Transverse colon (tissue), 4 donors: Measurements from ENCODE around the gene MSL1. TPM values are rescaled to one million over a fixed set of nuclear protein-coding genes. Genes with fewer than 3 reads are reported as not detected.

ENCODE experiments used
- DNase-seq: peaks from one replicate; pipeline ENCODE4 v3.0.0-alpha.2; 2019
- H3K27ac ChIP-seq, 4 donors: fragments of 200-600 bp; sonication (generic); 2 replicates each; pipeline ENCODE4 v1.5.1; 2016 to 2018; ENCODE audit warnings: inconsistent platforms in 4 of 4
- H3K27me3 ChIP-seq: fragments of 200-600 bp; sonication (generic); 2 replicates; pipeline ENCODE4 v1.5.1; 2017; ENCODE audit warnings: inconsistent platforms
- H3K36me3 ChIP-seq, 4 donors: fragments of 200-600 bp; sonication (generic); 2 replicates each; pipeline ENCODE4 v1.5.1; 2017 to 2019; ENCODE audit warnings: inconsistent platforms in 4 of 4
- H3K4me1 ChIP-seq, 4 donors: fragments of 200-600 bp; sonication (generic); 2 replicates each; pipeline ENCODE4 v1.5.1; 2017 to 2020; ENCODE audit warnings: inconsistent platforms in 4 of 4
- H3K4me3 ChIP-seq, 4 donors: fragments of 200-600 bp; sonication (generic); 1 replicate in 1 of 4; 2 replicates in 3 of 4; pipeline versions ENCODE4 v1.5.1 to v1.6.1; 2017 to 2019; ENCODE audit warnings: inconsistent platforms in 4 of 4
- H3K9me3 ChIP-seq, 2 donors: fragments of 200-600 bp; sonication (generic); 2 replicates each; pipeline ENCODE4 v1.5.1; 2017 to 2019; ENCODE audit warnings: inconsistent platforms in 2 of 2
- EP300 ChIP-seq: sonication (generic); formaldehyde crosslinking; IDR thresholded peaks from one replicate; pipeline ENCODE4 v1.6.1; 2017; ENCODE audit warnings: antibody characterized with exemption, low read depth
- POLR2A ChIP-seq: fragments of 450-650 bp; IDR thresholded peaks from one replicate; pipeline ENCODE4 v1.6.1; 2016; ENCODE audit warnings: antibody characterized with exemption, mild to moderate bottlenecking, moderate library complexity
- POLR2AphosphoS5 ChIP-seq, 3 donors: sonication (generic); formaldehyde crosslinking; IDR thresholded peaks; one replicate each; pipeline ENCODE4 v1.6.1; 2016; ENCODE audit warnings: antibody characterized with exemption in 3 of 3
- WGBS, 2 donors: methylation state at CpG; one replicate each; pipeline ENCODE4 v1.1.5; 2018; ENCODE audit warnings: low coverage in 1 of 2; 5-methylcytosine and 5-hydroxymethylcytosine counted together
- in situ Hi-C, 4 donors: fragments of 200-750 bp; cut with MboI; loops; one replicate each; pipeline versions ENCODE4 v1.15.0 to v1.15.1; 2017; ENCODE audit warnings: low sequenced_read_pairs in 3 of 4, low pct_ligation_motif_present in 1 of 4, low pct_unique_long_range_greater_than_20kb in 1 of 4
- intact Hi-C: fragments of 100-400 bp; cut with DNase I; formaldehyde crosslinking; loops from one replicate; pipeline ENCODE4 v1.15.1; 2023; ENCODE audit warnings: low total_unique reads
- total RNA-seq, 4 donors: library from RNA; depleted of rRNA; stranded (reverse); fragments of >200 nt; gene quantifications; one replicate each; pipeline ENCODE4 v1.1.0, GENCODE V29; 2016
- TF ChIP-seq, protein P1 (sequence below), 5 experiments: fragments of 200-600 bp in 3 of 5; fragments of 450-650 bp in 2 of 5; sonication (generic) in 3 of 5; IDR thresholded peaks; 1 replicate in 2 of 5; 2 replicates in 3 of 5; pipeline ENCODE4 v1.5.1; 2016 to 2017; ENCODE audit warnings: antibody characterized with exemption in 5 of 5, inconsistent platforms in 3 of 5, mild to moderate bottlenecking in 2 of 5, moderate library complexity in 1 of 5

Gene MSL1
- total RNA-seq, 4 donors from 2014 or later: 73.9 to 258 (median 90.6) TPM

DNA sequence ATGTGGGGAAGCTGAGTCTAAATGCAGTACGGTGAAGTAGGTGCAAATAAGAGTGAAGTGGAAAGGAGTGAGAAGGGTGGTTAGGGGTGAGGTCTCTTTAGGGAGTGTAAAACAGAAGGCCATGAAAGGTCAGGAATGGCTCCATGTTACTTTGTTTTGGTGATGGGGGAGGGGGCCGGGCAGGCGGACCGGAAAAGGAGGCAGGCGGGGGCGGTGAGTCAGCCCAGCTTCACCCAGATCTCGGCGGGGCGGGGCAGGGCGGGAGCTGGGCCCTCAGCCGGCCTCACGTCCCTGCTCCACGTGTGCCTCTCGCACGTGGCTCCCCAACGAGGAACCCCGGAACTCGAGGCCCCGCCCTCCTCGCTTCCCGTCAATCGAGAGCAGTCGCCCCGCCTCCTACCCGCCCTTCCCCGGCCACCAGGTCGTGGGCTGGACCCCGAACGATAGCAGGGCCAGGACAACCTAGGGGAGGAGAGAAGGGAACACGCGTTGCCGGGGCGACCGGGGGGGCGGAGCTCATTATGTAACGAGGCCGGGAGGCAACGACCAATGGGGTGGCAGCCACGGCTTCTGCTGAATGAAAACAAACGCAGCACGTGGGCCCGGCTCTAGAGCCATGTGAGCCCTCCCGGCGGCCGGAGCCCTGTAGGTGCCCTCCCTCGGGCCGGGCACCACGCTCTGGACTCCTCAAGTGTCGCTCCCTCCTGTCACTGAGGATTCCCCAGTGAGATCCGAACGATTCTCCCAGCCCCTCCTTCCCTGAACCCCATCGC, 22.7 kb upstream of the MSL1 start:
- Histone ChIP-seq H3K4me1 (peaks cover 63 to 90% (median 74%) of the 10 kb centered on the region in 4 donors), H3K9me3 (no peaks in the 10 kb centered on the region), H3K27me3 (no peaks in the 10 kb centered on the region), H3K36me3 (peaks cover 0 to 4% (median 2%) of the 10 kb centered on the region in 4 donors), H3K27ac (peak overlapping the region; percentile 93 to 99 (median 96)), H3K4me3 (peak overlapping the region; percentile 53 to 68 (median 62))
- TF ChIP-seq, protein P1, sequence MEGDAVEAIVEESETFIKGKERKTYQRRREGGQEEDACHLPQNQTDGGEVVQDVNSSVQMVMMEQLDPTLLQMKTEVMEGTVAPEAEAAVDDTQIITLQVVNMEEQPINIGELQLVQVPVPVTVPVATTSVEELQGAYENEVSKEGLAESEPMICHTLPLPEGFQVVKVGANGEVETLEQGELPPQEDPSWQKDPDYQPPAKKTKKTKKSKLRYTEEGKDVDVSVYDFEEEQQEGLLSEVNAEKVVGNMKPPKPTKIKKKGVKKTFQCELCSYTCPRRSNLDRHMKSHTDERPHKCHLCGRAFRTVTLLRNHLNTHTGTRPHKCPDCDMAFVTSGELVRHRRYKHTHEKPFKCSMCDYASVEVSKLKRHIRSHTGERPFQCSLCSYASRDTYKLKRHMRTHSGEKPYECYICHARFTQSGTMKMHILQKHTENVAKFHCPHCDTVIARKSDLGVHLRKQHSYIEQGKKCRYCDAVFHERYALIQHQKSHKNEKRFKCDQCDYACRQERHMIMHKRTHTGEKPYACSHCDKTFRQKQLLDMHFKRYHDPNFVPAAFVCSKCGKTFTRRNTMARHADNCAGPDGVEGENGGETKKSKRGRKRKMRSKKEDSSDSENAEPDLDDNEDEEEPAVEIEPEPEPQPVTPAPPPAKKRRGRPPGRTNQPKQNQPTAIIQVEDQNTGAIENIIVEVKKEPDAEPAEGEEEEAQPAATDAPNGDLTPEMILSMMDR (IDR thresholded peaks at IDR 0.05): no peak
- TF ChIP-seq EP300 (peak; percentile 96), POLR2AphosphoS5 (IDR thresholded peaks at IDR 0.05) (peak; percentile 91 to 95 (median 95)), POLR2A (peak; percentile 91)
- intact Hi-C loops (no loop called here), in situ Hi-C loops (no loop called here)
- DNase-seq: peak; percentile 100
- 2 to 29% methylated on average over 1 to 43 of the region's 52 CpGs for WGBS, 2 donors

- intact Hi-C loops: no loop called here
- 1 to 3% methylated on average over 6 to 30 of the region's 31 CpGs for WGBS, 2 donors
- no peak for DNase-seq
- no peaks in the 10 kb centered on the region for H3K36me3 ChIP-seq
- H3K27me3 ChIP-seq: no peaks in the 10 kb centered on the region
- peaks cover 71 to 90% (median 78%) of the 10 kb centered on the region in 4 donors for H3K4me1 ChIP-seq
- H3K9me3 ChIP-seq: no peaks in the 10 kb centered on the region
- peak overlapping the region; percentile 53 to 68 (median 62) for H3K4me3 ChIP-seq
- TF ChIP-seq POLR2AphosphoS5 (IDR thresholded peaks at IDR 0.05) (no peak), EP300 (no peak), POLR2A (no peak)
- TF ChIP-seq, protein P1 (IDR thresholded peaks at IDR 0.05): no peak
- in situ Hi-C loops: no loop called here
- peak overlapping the region; percentile 93 to 99 (median 96) for H3K27ac ChIP-seq
These were observed 22.0 kb upstream of the MSL1 start for GRCh38 chr17:40099619-40100418.

- 0% methylated on average over 16 of the region's 16 CpGs; no CpG with 5 or more reads in 1 of the 2 donors for WGBS, 2 donors
- in situ Hi-C loops: no loop called here
- Histone ChIP-seq H3K27ac (peak within 1 kb of the TSS; percentile 93 to 99 (median 96)), H3K36me3 (no peaks in the 10 kb centered on the region), H3K27me3 (no peaks in the 10 kb centered on the region), H3K4me3 (peak within 1 kb of the TSS; percentile 53 to 68 (median 62)), H3K9me3 (no peaks in the 10 kb centered on the region), H3K4me1 (peaks cover 71 to 90% (median 79%) of the 10 kb centered on the region in 4 donors)
- no peak for DNase-seq
- intact Hi-C loops: no loop called here
- TF ChIP-seq POLR2A: peak; percentile 98
- TF ChIP-seq, protein P1 (IDR thresholded peaks at IDR 0.05): no peak
- peak; percentile 96 to 99 (median 97) for TF ChIP-seq POLR2AphosphoS5 (IDR thresholded peaks at IDR 0.05)
- TF ChIP-seq EP300: no peak
These were observed 21.4 kb upstream of the MSL1 start, which contains the start of gene NR1D1 for GRCh38 chr17:40100419-40100668. Gene NR1D1, minus strand, starts transcription at chr17:40100589. Its CDS starts 495 bp downstream, at chr17:40100094.

- Histone ChIP-seq H3K4me3 (peak overlapping the region in 3 of 4 donors; percentile 59 to 68 (median 64)), H3K27me3 (no peaks in the 10 kb centered on the region), H3K4me1 (peaks cover 71 to 90% (median 78%) of the 10 kb centered on the region in 4 donors), H3K36me3 (no peaks in the 10 kb centered on the region), H3K27ac (peak overlapping the region; percentile 93 to 99 (median 96)), H3K9me3 (no peaks in the 10 kb centered on the region)
- in situ Hi-C loops: no loop called here
- intact Hi-C loops: no loop called here
- DNase-seq: peak; percentile 99
- WGBS, 2 donors: 0 to 1% methylated on average over 2 to 11 of the region's 25 CpGs
- TF ChIP-seq EP300 (peak; percentile 34), POLR2AphosphoS5 (IDR thresholded peaks at IDR 0.05) (peak in 1 of 3 donors; percentile 21), POLR2A (peak; percentile 54)
- TF ChIP-seq, protein P1 (IDR thresholded peaks at IDR 0.05): no peak
These were observed 21.0 kb upstream of the MSL1 start for GRCh38 chr17:40100669-40101366.
